NT2/D1 (cell line): ENCODE results near the gene CLCN1.

ENCODE experiments used
- DNase-seq: peaks from one replicate; pipeline ENCODE4 v3.0.0-alpha.2; 2011; ENCODE audit warnings: low read depth, low spot score
- H3K27me3 ChIP-seq: 2 replicates; pipeline ENCODE4 v1.6.0; 2011; ENCODE audit warnings: mild to moderate bottlenecking; ENCODE audit not compliant: insufficient read length, insufficient read depth
- H3K36me3 ChIP-seq: 2 replicates; pipeline ENCODE4 v1.6.1; 2011; ENCODE audit warnings: mild to moderate bottlenecking, low read length, mixed read lengths; ENCODE audit not compliant: insufficient read depth, insufficient read length
- H3K4me1 ChIP-seq: 2 replicates; pipeline ENCODE4 v1.5.1; 2011; ENCODE audit not compliant: insufficient read depth, insufficient read length
- H3K4me3 ChIP-seq: 2 replicates; pipeline ENCODE4 v1.5.1; 2011; ENCODE audit warnings: low read depth; ENCODE audit not compliant: insufficient read length
- H3K9ac ChIP-seq: 2 replicates; pipeline ENCODE4 v1.6.0; 2011; ENCODE audit warnings: low read depth; ENCODE audit not compliant: insufficient read length
- H3K9me3 ChIP-seq: 2 replicates; pipeline ENCODE4 v1.5.1; 2011; ENCODE audit warnings: mild to moderate bottlenecking, low read length; ENCODE audit not compliant: insufficient read depth
- SUZ12 ChIP-seq: IDR thresholded peaks from 2 replicates; pipeline ENCODE4 v1.6.1; 2011; ENCODE audit not compliant: insufficient read length, insufficient read depth; ENCODE audit errors: extremely low read depth
- YY1 ChIP-seq: IDR thresholded peaks from 2 replicates; pipeline ENCODE4 v1.6.1; 2011; ENCODE audit not compliant: insufficient read length, insufficient read depth
- ZNF274 ChIP-seq: IDR thresholded peaks from 2 replicates; pipeline ENCODE4 v1.6.1; 2011; ENCODE audit warnings: mild to moderate bottlenecking, low read depth, low read length

The CLCN1 gene

DNA sequence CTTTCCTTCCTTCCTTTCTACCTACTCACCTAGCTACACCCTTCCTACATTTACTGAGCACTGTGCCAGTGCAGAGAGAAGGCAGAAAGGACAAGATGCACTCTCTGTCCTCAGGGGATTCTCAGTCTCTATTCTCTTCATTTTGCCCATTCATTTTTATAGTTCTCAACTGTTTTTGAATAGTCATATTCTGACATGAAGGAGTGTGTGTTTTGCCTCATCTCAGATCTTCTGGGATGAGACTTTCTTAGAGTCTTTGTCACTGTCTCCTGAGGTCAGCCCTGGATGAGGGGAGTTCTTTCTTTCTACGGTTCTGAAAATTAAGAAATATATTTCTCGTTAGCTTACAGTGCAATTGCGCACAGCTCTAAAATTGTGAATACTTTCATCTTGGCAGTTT lies 21.3 kb downstream of the CLCN1 start:
- Histone ChIP-seq H3K27me3 (no peaks in the 10 kb centered on the region), H3K4me3 (no peak overlapping the region), H3K9ac (no peak overlapping the region), H3K4me1 (no peaks in the 10 kb centered on the region), H3K36me3 (no peaks in the 10 kb centered on the region), H3K9me3 (no peaks in the 10 kb centered on the region)
- DNase-seq: no peak
- no peak for TF ChIP-seq SUZ12
- TF ChIP-seq YY1: no peak
- no peak for TF ChIP-seq ZNF274

DNA sequence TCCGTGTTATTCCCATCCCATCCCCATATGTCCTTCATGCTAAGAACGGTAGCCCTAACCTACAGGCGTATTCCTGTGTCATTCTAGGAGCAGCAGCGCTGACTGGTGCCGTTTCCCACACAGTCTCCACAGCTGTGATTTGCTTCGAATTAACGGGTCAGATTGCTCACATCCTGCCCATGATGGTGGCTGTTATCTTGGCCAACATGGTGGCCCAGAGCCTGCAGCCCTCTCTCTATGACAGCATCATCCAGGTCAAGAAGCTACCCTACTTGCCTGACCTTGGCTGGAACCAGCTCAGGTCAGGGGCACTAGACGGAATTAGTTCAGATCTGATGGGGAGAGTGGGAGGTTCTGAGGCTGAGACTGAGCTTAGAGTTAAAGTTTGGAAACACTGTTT lies 25.9 kb downstream of the CLCN1 start:
- H3K4me3 ChIP-seq: no peak overlapping the region

DNA sequence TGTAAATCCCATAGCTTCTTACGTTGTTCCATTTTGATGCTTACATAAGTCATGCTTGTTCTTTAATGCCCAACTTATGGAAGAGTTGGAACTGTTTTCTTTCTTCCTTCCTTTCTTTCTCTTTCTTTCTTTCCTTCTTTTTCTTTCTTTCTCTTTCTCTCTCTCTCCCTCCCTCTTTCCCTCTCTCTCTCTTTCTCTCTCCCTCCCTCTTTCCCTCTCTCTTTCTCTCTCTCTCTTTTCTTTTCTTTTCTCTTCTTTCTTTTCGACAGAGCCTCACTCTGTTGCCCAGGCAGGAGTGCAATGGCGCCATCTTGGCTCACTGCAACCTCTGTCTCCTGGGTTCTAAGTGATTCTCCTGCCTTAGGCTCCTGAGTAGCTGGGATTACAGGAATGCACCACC lies 27.7 kb downstream of the CLCN1 start:
- no peaks in the 10 kb centered on the region for H3K36me3 ChIP-seq
- peaks cover 8% of the 10 kb centered on the region for H3K27me3 ChIP-seq
- DNase-seq: no peak
- H3K9me3 ChIP-seq: no peaks in the 10 kb centered on the region
- no peak overlapping the region for H3K4me3 ChIP-seq
- TF ChIP-seq YY1 (no peak), ZNF274 (no peak), SUZ12 (no peak)
- H3K9ac ChIP-seq: no peak overlapping the region
- H3K4me1 ChIP-seq: no peaks in the 10 kb centered on the region

More for the DNA sequence above, 25.9 kb downstream of the CLCN1 start:
- peaks cover 6% of the 10 kb centered on the region for H3K27me3 ChIP-seq
- H3K4me1 ChIP-seq: no peaks in the 10 kb centered on the region
- no peak for TF ChIP-seq ZNF274
- no peak for TF ChIP-seq YY1
- no peak for TF ChIP-seq SUZ12
- DNase-seq: no peak
- no peaks in the 10 kb centered on the region for H3K9me3 ChIP-seq
- H3K36me3 ChIP-seq: no peaks in the 10 kb centered on the region
- H3K9ac ChIP-seq: no peak overlapping the region

DNA sequence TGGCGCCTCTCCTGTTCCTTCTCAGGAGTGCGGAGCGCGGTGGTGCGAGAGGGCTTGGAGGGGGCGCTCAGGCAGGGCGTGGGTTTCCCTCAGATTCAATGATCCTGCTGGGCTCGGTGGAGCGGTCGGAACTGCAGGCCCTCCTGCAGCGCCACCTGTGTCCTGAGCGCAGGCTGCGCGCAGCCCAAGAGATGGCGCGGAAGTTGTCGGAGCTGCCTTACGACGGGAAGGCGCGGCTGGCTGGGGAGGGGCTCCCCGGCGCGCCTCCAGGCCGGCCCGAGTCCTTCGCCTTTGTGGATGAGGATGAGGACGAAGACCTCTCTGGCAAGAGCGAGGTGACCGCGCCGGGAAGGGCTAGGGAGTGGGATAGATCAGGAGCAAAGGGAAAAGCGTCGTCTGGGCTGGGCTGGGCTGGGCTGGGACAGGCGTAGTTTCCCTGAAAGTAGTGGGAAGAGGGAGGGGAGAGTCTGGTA lies 29.6 kb downstream of the CLCN1 start:
- TF ChIP-seq ZNF274 (no peak), SUZ12 (no peak), YY1 (no peak)
- no peaks in the 10 kb centered on the region for H3K36me3 ChIP-seq
- no peak overlapping the region for H3K9ac ChIP-seq
- no peak overlapping the region for H3K4me3 ChIP-seq
- peak; percentile 71 for DNase-seq
- H3K27me3 ChIP-seq: peaks cover 8% of the 10 kb centered on the region
- H3K4me1 ChIP-seq: no peaks in the 10 kb centered on the region
- no peaks in the 10 kb centered on the region for H3K9me3 ChIP-seq

DNA sequence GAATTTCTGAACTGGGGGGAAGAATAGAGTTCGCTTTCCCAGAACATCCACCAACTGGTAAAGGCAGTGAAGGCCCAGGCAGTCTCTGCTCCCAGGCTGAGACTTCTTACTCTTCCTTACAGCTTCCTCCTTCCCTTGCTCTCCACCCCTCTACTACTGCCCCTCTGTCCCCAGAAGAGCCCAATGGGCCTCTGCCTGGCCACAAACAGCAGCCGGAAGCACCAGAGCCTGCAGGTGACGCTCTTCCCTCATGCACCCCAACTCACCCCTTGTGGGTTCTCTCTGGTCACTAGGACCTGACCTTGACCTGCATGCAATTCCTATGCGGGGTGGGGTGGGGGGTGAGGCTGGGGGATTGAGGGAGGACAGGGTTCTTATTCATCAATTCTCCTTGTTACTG lies 30.1 kb downstream of the CLCN1 start:
- H3K9ac ChIP-seq: no peak overlapping the region
- TF ChIP-seq YY1 (no peak), SUZ12 (no peak), ZNF274 (no peak)
- H3K4me3 ChIP-seq: no peak overlapping the region

DNA sequence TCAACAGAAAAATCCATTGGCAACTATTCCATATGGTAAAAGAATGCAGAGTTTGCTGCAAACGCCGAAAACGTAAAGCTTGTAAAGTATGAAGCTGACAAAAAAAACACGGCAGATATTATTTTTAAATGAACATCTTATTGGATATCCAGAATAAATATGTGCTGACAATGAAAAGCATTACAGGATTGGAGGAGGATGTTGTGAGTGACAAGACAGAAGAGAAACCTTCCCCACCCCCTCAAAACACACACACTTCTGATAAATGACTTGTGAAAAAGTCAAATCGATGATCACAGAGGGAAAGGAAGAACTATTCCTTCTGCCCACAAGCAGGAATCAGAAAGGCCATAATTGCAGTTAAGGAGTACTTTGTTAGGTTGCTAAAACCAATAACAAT lies 32.0 kb downstream of the CLCN1 start:
- DNase-seq: no peak
- H3K9me3 ChIP-seq: no peaks in the 10 kb centered on the region
- peaks cover 6% of the 10 kb centered on the region for H3K4me1 ChIP-seq
- TF ChIP-seq ZNF274: no peak
- TF ChIP-seq YY1: no peak
- TF ChIP-seq SUZ12: no peak
- H3K27me3 ChIP-seq: peaks cover 8% of the 10 kb centered on the region
- H3K36me3 ChIP-seq: no peaks in the 10 kb centered on the region
- no peak overlapping the region for H3K9ac ChIP-seq
- H3K4me3 ChIP-seq: no peak overlapping the region

More for the DNA sequence above, 30.1 kb downstream of the CLCN1 start:
- Histone ChIP-seq H3K27me3 (peaks cover 8% of the 10 kb centered on the region), H3K4me1 (no peaks in the 10 kb centered on the region), H3K9me3 (no peaks in the 10 kb centered on the region), H3K36me3 (no peaks in the 10 kb centered on the region)
- no peak for DNase-seq

DNA sequence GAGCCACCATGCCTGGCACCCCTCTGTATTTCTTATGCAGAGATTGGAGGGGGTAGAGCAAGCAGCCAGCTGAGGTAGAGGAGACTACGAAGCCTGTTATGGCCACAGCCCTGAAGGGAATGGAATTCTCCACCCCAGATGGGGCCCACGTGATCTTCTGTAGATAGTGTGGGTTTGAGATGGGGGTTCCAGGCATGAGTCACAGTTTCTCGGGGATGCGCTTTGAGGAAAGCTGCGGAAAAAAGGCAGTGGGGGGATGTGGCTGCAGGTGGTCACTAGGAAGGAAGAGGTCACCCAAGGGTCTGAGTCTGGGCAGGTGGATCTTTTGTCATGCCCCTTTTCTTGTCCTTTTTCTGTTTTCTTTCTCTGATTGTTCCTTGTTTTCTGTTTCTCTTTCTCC lies 35.1 kb downstream of the CLCN1 start:
- Histone ChIP-seq H3K9ac (no peak overlapping the region), H3K27me3 (peaks cover 4% of the 10 kb centered on the region), H3K36me3 (peaks cover 5% of the 10 kb centered on the region), H3K4me1 (peaks cover 10% of the 10 kb centered on the region), H3K9me3 (no peaks in the 10 kb centered on the region), H3K4me3 (no peak overlapping the region)
- no peak for TF ChIP-seq ZNF274
- no peak for TF ChIP-seq YY1
- TF ChIP-seq SUZ12: no peak
- DNase-seq: no peak

DNA sequence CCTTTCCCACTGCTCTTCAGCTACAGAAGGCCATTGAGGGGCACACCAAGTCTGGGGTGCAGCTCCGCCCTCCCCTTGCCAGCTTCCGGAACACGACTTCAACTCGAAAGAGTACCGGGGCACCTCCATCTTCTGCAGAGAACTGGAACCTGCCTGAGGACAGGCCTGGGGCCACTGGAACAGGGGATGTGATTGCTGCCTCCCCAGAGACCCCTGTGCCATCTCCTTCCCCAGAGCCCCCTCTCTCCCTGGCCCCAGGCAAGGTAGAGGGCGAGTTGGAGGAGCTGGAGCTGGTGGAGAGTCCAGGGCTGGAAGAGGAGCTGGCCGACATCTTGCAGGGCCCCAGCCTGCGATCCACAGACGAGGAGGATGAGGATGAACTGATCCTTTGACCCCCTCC lies 35.7 kb downstream of the CLCN1 start:
- Histone ChIP-seq H3K4me3 (no peak overlapping the region), H3K36me3 (peaks cover 6% of the 10 kb centered on the region), H3K4me1 (peaks cover 10% of the 10 kb centered on the region), H3K9me3 (no peaks in the 10 kb centered on the region), H3K9ac (no peak overlapping the region), H3K27me3 (peaks cover 4% of the 10 kb centered on the region)
- DNase-seq: no peak
- no peak for TF ChIP-seq YY1
- no peak for TF ChIP-seq ZNF274
- TF ChIP-seq SUZ12: no peak
